IPS-18a (cell line): ENCODE data around the gene ATRIP.

Source experiments
- H3K27ac ChIP-seq: one replicate; pipeline ENCODE4 v1.5.1; 2013; ENCODE audit warnings: low read length
- H3K27me3 ChIP-seq: one replicate; pipeline ENCODE4 v1.6.1; 2013; ENCODE audit warnings: mild to moderate bottlenecking, low read length; ENCODE audit not compliant: control insufficient read depth, insufficient read depth
- H3K36me3 ChIP-seq: one replicate; pipeline ENCODE4 v1.6.1; 2013; ENCODE audit warnings: low read depth, low read length; ENCODE audit not compliant: control insufficient read depth
- H3K4me1 ChIP-seq: one replicate; pipeline ENCODE4 v1.6.1; 2013; ENCODE audit warnings: low read depth, low read length; ENCODE audit not compliant: control insufficient read depth
- H3K4me3 ChIP-seq: one replicate; pipeline ENCODE4 v1.5.1; 2013; ENCODE audit warnings: low read length
- H3K9ac ChIP-seq: one replicate; pipeline ENCODE4 v1.6.1; 2013; ENCODE audit warnings: mild to moderate bottlenecking, low read length, moderate library complexity
- H3K9me3 ChIP-seq: one replicate; pipeline ENCODE4 v1.6.1; 2013; ENCODE audit warnings: low read depth, low read length; ENCODE audit not compliant: control insufficient read depth

ATRIP gene

GRCh38 chr3:48428088-48428571 is 18.4 kb upstream of the ATRIP start:
- peaks cover 22% of the 10 kb centered on the region for H3K36me3 ChIP-seq
- H3K27ac ChIP-seq, result no peak overlapping the region

GRCh38 chr3:48428572-48429316 is 17.8 kb upstream of the ATRIP start:
- H3K4me1 ChIP-seq, result peaks cover 17% of the 10 kb centered on the region
- H3K4me3 ChIP-seq, result peak overlapping the region; percentile 76
- peaks cover 19% of the 10 kb centered on the region for H3K36me3 ChIP-seq
- peak overlapping the region; percentile 38 for H3K27ac ChIP-seq
- H3K9ac ChIP-seq, result peak overlapping the region; percentile 79
- no peaks in the 10 kb centered on the region for H3K27me3 ChIP-seq
- no peaks in the 10 kb centered on the region for H3K9me3 ChIP-seq

More at GRCh38 chr3:48428088-48428571, 18.4 kb upstream of the ATRIP start:
- no peaks in the 10 kb centered on the region for H3K27me3 ChIP-seq
- no peaks in the 10 kb centered on the region for H3K9me3 ChIP-seq
- H3K9ac ChIP-seq, result peak overlapping the region; percentile 60
- peaks cover 17% of the 10 kb centered on the region for H3K4me1 ChIP-seq
- H3K4me3 ChIP-seq, result peak overlapping the region; percentile 76

DNA sequence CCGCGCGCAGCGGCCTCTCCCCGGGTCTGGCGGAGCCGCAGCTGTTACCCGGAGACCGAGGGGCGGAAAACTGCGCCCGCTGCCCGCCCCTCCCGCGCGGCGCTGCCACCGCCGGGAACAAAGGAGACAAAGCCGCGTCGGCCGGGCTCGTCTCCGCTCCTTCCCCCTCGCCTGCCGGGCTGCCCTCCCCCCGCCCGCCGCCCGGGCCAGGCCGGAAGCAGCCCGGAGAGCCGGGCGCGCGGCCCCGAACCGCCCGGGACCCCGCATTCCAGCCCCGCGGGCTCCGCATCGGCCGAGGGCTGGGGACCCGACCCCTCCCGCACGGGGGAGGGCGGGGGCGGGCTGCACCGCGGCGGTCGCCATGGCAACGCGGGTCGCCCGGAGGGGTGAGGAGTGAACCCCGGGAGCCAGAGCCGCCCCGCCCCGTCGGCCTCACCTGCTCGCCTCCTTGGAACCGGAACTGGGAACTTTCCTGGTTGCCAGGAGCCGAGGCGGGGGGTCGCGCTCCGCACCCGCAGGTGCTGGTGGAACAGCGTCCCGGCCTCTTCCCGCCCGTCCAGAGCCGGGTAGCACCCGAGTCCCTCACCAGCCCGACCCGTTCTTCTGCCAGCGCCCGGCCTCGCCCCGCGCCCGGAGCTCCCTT is 17.1 kb upstream of the ATRIP start:
- H3K27ac ChIP-seq, result peak overlapping the region; percentile 38
- H3K9me3 ChIP-seq, result no peaks in the 10 kb centered on the region
- H3K27me3 ChIP-seq, result no peaks in the 10 kb centered on the region
- H3K4me3 ChIP-seq, result peak overlapping the region; percentile 76
- peaks cover 21% of the 10 kb centered on the region for H3K36me3 ChIP-seq
- peaks cover 17% of the 10 kb centered on the region for H3K4me1 ChIP-seq
- peak overlapping the region; percentile 79 for H3K9ac ChIP-seq

DNA sequence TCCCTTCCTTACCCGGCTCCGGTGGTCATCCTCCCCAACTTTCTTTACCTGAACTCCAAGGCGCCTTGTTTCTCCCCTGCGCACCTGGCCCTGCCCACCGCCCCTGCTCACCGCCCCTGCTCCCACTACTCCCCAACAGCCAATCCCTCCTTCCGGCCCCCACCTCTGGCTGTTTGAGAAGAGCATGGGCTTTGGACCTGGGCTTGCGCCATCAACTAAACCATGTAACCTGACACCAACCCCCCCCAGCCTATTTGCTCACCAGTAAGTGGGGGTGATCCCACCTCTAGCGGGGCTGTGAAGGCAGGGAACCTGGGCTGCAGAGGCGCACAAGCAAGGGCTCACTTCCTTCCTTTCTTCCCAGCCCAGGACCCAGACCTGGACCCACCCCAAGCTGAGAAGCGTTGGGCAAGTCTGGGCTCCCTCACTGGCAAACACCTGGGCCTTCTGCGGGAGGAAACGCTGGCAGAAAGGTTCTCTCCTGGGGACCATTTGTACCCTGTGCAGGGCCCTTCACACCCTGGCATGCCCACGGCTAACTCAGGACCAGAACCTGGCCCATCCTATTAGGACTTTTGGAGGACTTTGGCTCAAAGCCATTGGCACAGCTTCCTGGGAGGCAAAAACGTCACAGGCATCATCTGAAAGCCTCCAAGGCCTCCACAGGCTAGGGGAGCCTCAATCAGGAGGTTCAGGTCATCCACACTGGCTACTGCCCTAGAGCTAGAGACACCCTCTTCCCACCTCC is 16.4 kb upstream of the ATRIP start, which contains the start of gene PLXNB1:
Gene PLXNB1, minus strand, starts transcription at position 127 of the 748 bp plus-strand sequence. CDS start 5,475 bp downstream, outside the sequence.
- Histone ChIP-seq H3K27ac (peak within 1 kb of the TSS; percentile 38), H3K36me3 (peaks cover 20% of the 10 kb centered on the region), H3K9ac (peak within 1 kb of the TSS; percentile 79), H3K4me1 (peaks cover 17% of the 10 kb centered on the region), H3K4me3 (peak within 1 kb of the TSS; percentile 76), H3K9me3 (no peaks in the 10 kb centered on the region), H3K27me3 (no peaks in the 10 kb centered on the region)

- H3K9ac ChIP-seq, result no peak overlapping the region
- no peaks in the 10 kb centered on the region for H3K27me3 ChIP-seq
- peak overlapping the region; percentile 76 for H3K4me3 ChIP-seq
- peaks cover 17% of the 10 kb centered on the region for H3K4me1 ChIP-seq
- no peaks in the 10 kb centered on the region for H3K9me3 ChIP-seq
- H3K27ac ChIP-seq, result no peak overlapping the region
- peaks cover 20% of the 10 kb centered on the region for H3K36me3 ChIP-seq
Observed at GRCh38 chr3:48430708-48431101, 15.8 kb upstream of the ATRIP start.

DNA sequence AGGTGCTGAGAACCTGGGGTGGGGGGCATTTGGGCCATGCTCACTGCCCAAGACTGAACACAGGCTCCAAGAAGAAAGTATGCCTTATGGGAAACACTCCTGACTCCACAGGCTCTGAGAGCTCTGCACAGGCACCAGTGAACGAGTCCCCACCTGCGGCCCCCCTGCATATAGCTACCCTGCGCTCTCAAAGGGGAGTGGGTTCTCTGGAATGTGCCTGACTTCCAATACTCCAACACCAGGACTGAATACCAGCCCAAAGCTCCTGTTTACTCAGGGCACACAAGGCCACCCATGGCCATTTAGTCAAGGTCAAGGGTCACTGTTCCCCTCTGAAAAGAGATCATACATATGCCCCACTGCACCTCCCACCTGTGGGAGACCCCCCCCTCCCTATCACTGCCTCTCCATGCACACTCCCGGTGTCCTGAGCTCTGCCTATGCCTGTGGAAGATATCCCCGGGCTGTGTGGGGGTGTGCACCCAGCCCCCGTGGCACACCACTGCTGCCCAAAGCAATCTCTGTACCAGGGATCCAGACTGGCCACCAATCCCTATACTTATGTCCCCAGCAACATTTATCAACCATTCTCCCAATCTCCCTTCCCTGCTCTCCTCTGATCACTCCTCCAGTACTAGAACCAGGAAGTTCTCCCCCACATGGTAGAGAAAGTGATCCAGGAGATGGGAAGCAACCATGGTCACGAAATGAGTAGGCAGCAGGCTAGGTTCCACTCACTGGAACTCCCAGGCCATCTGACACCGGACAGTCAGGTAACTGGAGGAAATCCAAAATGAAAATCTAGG is 15.1 kb upstream of the ATRIP start:
- Histone ChIP-seq H3K27ac (no peak overlapping the region), H3K9ac (no peak overlapping the region)

GRCh38 chr3:48432411-48433371 is 13.8 kb upstream of the ATRIP start:
- Histone ChIP-seq H3K27ac (no peak overlapping the region), H3K4me3 (no peak overlapping the region), H3K27me3 (no peaks in the 10 kb centered on the region), H3K9ac (no peak overlapping the region), H3K4me1 (peaks cover 13% of the 10 kb centered on the region), H3K9me3 (no peaks in the 10 kb centered on the region), H3K36me3 (peaks cover 20% of the 10 kb centered on the region)

More for the DNA sequence above, 15.1 kb upstream of the ATRIP start:
- Histone ChIP-seq H3K9me3 (no peaks in the 10 kb centered on the region), H3K36me3 (peaks cover 20% of the 10 kb centered on the region), H3K4me1 (peaks cover 17% of the 10 kb centered on the region), H3K4me3 (no peak overlapping the region), H3K27me3 (no peaks in the 10 kb centered on the region)

- no peak overlapping the region for H3K27ac ChIP-seq
- H3K4me1 ChIP-seq, result peaks cover 8% of the 10 kb centered on the region
- peaks cover 20% of the 10 kb centered on the region for H3K36me3 ChIP-seq
- H3K4me3 ChIP-seq, result no peak overlapping the region
- no peak overlapping the region for H3K9ac ChIP-seq
- no peaks in the 10 kb centered on the region for H3K27me3 ChIP-seq
- no peaks in the 10 kb centered on the region for H3K9me3 ChIP-seq
Observed at GRCh38 chr3:48433472-48434118, 12.9 kb upstream of the ATRIP start.

DNA sequence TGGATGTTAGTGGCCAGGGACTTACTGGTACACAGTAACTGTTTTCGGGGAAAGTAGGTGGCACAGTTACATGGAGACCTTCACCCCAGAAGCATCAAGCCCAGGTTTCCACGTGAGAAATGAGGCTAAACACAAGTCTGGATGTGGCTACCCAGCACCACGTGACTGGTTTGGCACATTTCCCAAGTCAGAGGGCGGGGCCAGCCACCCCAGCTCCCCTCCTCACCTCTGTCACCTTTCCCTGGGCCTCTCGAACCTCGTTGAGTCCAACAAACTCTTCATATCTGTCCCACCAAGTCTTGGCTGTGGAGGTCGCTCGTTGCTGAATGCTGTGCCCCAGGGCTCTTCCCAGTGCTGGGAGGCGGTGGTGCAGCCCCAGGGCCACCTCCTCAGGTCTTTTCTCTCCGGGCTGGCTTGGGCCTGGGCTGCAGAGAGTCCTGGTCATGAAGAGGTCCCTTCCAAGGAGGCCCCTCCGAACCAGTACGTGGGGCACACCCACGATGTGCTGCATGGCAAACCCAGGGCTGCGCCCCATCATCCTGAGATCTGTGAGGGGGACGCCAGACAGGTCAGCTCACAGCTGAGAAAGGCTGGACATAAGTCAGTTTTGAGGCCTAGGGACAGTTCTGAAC is 11.8 kb upstream of the ATRIP start:
- Histone ChIP-seq H3K9ac (no peak overlapping the region), H3K27ac (no peak overlapping the region), H3K4me1 (peaks cover 8% of the 10 kb centered on the region)

More for the DNA sequence above, 11.8 kb upstream of the ATRIP start:
- H3K27me3 ChIP-seq, result no peaks in the 10 kb centered on the region
- no peak overlapping the region for H3K4me3 ChIP-seq
- H3K36me3 ChIP-seq, result peaks cover 20% of the 10 kb centered on the region
- H3K9me3 ChIP-seq, result no peaks in the 10 kb centered on the region
